Breast epithelium (tissue), 4 donors: ENCODE measurements around the gene PRICKLE2. TPM values are rescaled to one million over a fixed set of nuclear protein-coding genes. Genes with fewer than 3 reads are reported as not detected.

ENCODE experiments used
- DNase-seq, 2 donors: peaks; one replicate each; pipeline ENCODE4 v3.0.0-alpha.2; 2019; ENCODE audit warnings: low spot score in 2 of 2
- H3K27ac ChIP-seq, 2 donors: fragments of 200-600 bp; sonication (generic) in 1 of 2; one replicate each; pipeline ENCODE4 v1.5.1; 2016 to 2019; ENCODE audit warnings: mild to moderate bottlenecking in 1 of 2
- H3K27me3 ChIP-seq, 2 donors: fragments of 200-600 bp; sonication (generic) in 1 of 2; one replicate each; pipeline versions ENCODE4 v1.5.1 to v1.6.0; 2017 to 2019; ENCODE audit warnings: control low read depth in 1 of 2, mild to moderate bottlenecking in 1 of 2
- H3K36me3 ChIP-seq: fragments of 200-600 bp; one replicate; pipeline ENCODE4 v1.5.1; 2019
- H3K4me1 ChIP-seq, 2 donors: fragments of 200-600 bp; sonication (generic); one replicate each; pipeline ENCODE4 v1.5.1; 2016 to 2019; ENCODE audit warnings: control low read depth in 1 of 2
- H3K4me3 ChIP-seq, 3 donors: fragments of 200-600 bp; sonication (generic); 1 replicate in 2 of 3; 2 replicates in 1 of 3; pipeline ENCODE4 v1.5.1; 2016 to 2019; ENCODE audit warnings: mild to moderate bottlenecking in 3 of 3, moderate library complexity in 2 of 3
- H3K9me3 ChIP-seq, 2 donors: fragments of 200-600 bp; sonication (generic) in 1 of 2; one replicate each; pipeline ENCODE4 v1.5.1; 2016 to 2019; ENCODE audit warnings: control low read depth in 1 of 2
- POLR2A ChIP-seq: fragments of 450-650 bp; IDR thresholded peaks from one replicate; pipeline ENCODE4 v1.6.1; 2016; ENCODE audit warnings: antibody characterized with exemption, mild to moderate bottlenecking, moderate library complexity
- POLR2AphosphoS5 ChIP-seq, 3 donors: sonication (generic); formaldehyde crosslinking; IDR thresholded peaks; one replicate each; pipeline ENCODE4 v1.6.1; 2017; ENCODE audit warnings: antibody characterized with exemption in 3 of 3
- intact Hi-C: fragments of 100-400 bp; cut with DNase I; formaldehyde crosslinking; loops from one replicate; pipeline ENCODE4 v1.15.1; 2023; ENCODE audit warnings: low total_unique reads
- total RNA-seq, 3 donors: library from RNA; depleted of rRNA; stranded (reverse); fragments of >200 nt; gene quantifications; one replicate each; pipeline ENCODE4 v1.1.0, GENCODE V29; 2016
- TF ChIP-seq, protein P1 (sequence below), 3 donors: fragments of 450-650 bp; IDR thresholded peaks; one replicate each; pipeline ENCODE4 v1.5.1; 2016 to 2017; ENCODE audit warnings: antibody characterized with exemption in 3 of 3, mild to moderate bottlenecking in 3 of 3, moderate library complexity in 3 of 3

PRICKLE2 gene
- total RNA-seq, 3 donors from 2014 or later = 35.1 to 72.5 (median 44.5) TPM

DNA sequence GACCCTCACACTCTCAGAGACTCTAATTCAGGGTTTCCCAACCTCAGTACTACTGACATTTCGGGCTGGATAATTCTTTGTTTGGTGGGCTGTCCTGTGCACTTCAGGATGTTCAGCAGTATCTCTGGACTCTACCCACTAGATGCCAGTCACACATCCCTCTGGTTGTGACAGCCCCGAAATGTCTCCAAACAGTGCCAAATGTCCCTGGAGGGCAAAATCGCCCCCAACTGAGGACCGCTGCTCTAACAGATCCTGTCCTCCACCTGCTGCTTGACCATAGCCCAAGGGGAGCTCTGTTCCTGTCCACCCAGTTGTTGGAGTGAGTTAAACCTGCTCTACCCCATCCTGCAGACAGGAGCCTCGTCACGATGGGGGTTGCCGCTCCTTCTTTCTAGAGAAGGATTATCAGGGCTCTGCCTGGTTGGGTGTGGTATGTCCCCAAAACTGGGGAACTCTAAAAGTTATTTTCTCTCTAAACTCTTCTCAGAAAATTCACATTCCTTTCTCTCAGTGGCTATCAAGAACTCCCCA, 116.4 kb downstream of the PRICKLE2 start:
- TF ChIP-seq POLR2A (no peak), POLR2AphosphoS5 (IDR thresholded peaks at IDR 0.05) (no peak)
- TF ChIP-seq, protein P1, sequence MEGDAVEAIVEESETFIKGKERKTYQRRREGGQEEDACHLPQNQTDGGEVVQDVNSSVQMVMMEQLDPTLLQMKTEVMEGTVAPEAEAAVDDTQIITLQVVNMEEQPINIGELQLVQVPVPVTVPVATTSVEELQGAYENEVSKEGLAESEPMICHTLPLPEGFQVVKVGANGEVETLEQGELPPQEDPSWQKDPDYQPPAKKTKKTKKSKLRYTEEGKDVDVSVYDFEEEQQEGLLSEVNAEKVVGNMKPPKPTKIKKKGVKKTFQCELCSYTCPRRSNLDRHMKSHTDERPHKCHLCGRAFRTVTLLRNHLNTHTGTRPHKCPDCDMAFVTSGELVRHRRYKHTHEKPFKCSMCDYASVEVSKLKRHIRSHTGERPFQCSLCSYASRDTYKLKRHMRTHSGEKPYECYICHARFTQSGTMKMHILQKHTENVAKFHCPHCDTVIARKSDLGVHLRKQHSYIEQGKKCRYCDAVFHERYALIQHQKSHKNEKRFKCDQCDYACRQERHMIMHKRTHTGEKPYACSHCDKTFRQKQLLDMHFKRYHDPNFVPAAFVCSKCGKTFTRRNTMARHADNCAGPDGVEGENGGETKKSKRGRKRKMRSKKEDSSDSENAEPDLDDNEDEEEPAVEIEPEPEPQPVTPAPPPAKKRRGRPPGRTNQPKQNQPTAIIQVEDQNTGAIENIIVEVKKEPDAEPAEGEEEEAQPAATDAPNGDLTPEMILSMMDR (IDR thresholded peaks at IDR 0.05) = no peak
- Histone ChIP-seq H3K9me3 (no peaks in the 10 kb centered on the region), H3K36me3 (no peaks in the 10 kb centered on the region), H3K4me1 (no peaks in the 10 kb centered on the region), H3K27me3 (no peaks in the 10 kb centered on the region), H3K4me3 (no peak overlapping the region), H3K27ac (peak overlapping the region in 1 of 2 donors; percentile 48)
- intact Hi-C loops = no loop called here
- DNase-seq = no peak

- Histone ChIP-seq H3K27ac (no peak overlapping the region), H3K4me3 (no peak overlapping the region), H3K9me3 (no peaks in the 10 kb centered on the region), H3K27me3 (no peaks in the 10 kb centered on the region), H3K4me1 (no peaks in the 10 kb centered on the region), H3K36me3 (no peaks in the 10 kb centered on the region)
- intact Hi-C loops = no loop called here
- DNase-seq = no peak
- TF ChIP-seq POLR2AphosphoS5 (IDR thresholded peaks at IDR 0.05) (no peak), POLR2A (no peak)
- TF ChIP-seq, protein P1 (IDR thresholded peaks at IDR 0.05) = no peak
These were observed 117.0 kb downstream of the PRICKLE2 start for GRCh38 chr3:64108231-64108630.

GRCh38 chr3:64107190-64107589, 118.1 kb downstream of the PRICKLE2 start:
- no peaks in the 10 kb centered on the region for H3K4me1 ChIP-seq
- TF ChIP-seq POLR2A (no peak), POLR2AphosphoS5 (IDR thresholded peaks at IDR 0.05) (no peak)
- TF ChIP-seq, protein P1 (IDR thresholded peaks at IDR 0.05) = no peak
- H3K4me3 ChIP-seq = no peak overlapping the region
- H3K27me3 ChIP-seq = no peaks in the 10 kb centered on the region
- no peaks in the 10 kb centered on the region for H3K36me3 ChIP-seq
- DNase-seq = no peak
- intact Hi-C loops = no loop called here
- no peaks in the 10 kb centered on the region for H3K9me3 ChIP-seq
- H3K27ac ChIP-seq = no peak overlapping the region

- TF ChIP-seq POLR2A (no peak), POLR2AphosphoS5 (IDR thresholded peaks at IDR 0.05) (no peak)
- TF ChIP-seq, protein P1 (IDR thresholded peaks at IDR 0.05) = no peak
- no peak for DNase-seq
These were observed 119.5 kb downstream of the PRICKLE2 start for GRCh38 chr3:64105816-64106215.

DNA sequence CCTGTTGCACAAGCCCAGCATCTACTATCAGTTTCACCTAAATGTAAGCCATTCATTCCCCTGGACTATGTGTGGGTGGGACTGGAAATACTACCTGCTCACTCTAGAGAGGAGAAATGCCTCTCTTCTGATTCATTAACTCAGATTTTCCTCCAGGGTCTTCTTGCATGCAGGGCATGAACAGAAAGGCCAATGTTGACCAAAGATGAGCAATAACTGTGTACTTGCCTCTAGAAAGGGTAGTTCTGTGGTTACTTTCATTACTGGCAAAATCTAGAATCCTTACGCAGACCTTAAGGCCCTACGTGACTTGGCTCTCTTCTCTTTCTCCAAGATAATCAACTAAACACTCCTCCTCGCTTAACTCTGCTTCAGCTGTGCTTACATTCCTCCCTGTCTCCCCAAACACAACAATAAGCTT, 120.6 kb downstream of the PRICKLE2 start:
- Histone ChIP-seq H3K36me3 (no peaks in the 10 kb centered on the region), H3K4me1 (no peaks in the 10 kb centered on the region), H3K27me3 (no peaks in the 10 kb centered on the region), H3K9me3 (no peaks in the 10 kb centered on the region), H3K27ac (peak overlapping the region; percentile 2 to 14), H3K4me3 (no peak overlapping the region)
- no peak for DNase-seq
- TF ChIP-seq, protein P1 (IDR thresholded peaks at IDR 0.05) = no peak
- TF ChIP-seq POLR2AphosphoS5 (IDR thresholded peaks at IDR 0.05) (no peak), POLR2A (no peak)
- intact Hi-C loops = no loop called here

More at GRCh38 chr3:64105816-64106215, 119.5 kb downstream of the PRICKLE2 start:
- no peak overlapping the region for H3K4me3 ChIP-seq
- no peaks in the 10 kb centered on the region for H3K9me3 ChIP-seq
- intact Hi-C loops = no loop called here
- H3K27me3 ChIP-seq = no peaks in the 10 kb centered on the region
- no peaks in the 10 kb centered on the region for H3K36me3 ChIP-seq
- H3K4me1 ChIP-seq = no peaks in the 10 kb centered on the region
- H3K27ac ChIP-seq = no peak overlapping the region
